Esophagus squamous epithelium (tissue), 5 donors: ENCODE data around the gene CDC42BPB. TPM values are rescaled to one million over a fixed set of nuclear protein-coding genes. Genes with fewer than 3 reads are reported as not detected.
A peak's percentile ranks its signal among the peaks of the same experiment; 100 is the strongest.

ENCODE experiments used
- DNase-seq: peaks from one replicate; lab custom pipeline; 2025; lab: John Stamatoyannopoulos, UW
- H3K27ac ChIP-seq, 4 donors: fragments of 200-600 bp; sonication (generic); one replicate each; pipeline ENCODE4 v1.5.1; 2016 to 2019; ENCODE audit warnings: mild to moderate bottlenecking in 1 of 4
- H3K27me3 ChIP-seq, 4 donors: fragments of 200-600 bp; sonication (generic); 1 replicate in 3 of 4; 2 replicates in 1 of 4; pipeline versions ENCODE4 v1.5.1 to v1.6.0; 2017 to 2021; ENCODE audit warnings: antibody characterized with exemption in 1 of 4
- H3K36me3 ChIP-seq, 3 donors: fragments of 200-600 bp; sonication (generic); one replicate each; pipeline ENCODE4 v1.5.1; 2016 to 2019
- H3K4me1 ChIP-seq, 3 donors: fragments of 200-600 bp; sonication (generic); one replicate each; pipeline ENCODE4 v1.5.1; 2017 to 2019
- H3K4me3 ChIP-seq, 4 donors: fragments of 200-600 bp; sonication (generic); 1 replicate in 3 of 4; 2 replicates in 1 of 4; pipeline ENCODE4 v1.5.1; 2016 to 2019; ENCODE audit warnings: mild to moderate bottlenecking in 2 of 4, moderate library complexity in 1 of 4
- H3K9me3 ChIP-seq, 3 donors: fragments of 200-600 bp; sonication (generic); one replicate each; pipeline ENCODE4 v1.5.1; 2016 to 2019
- CTCF ChIP-seq, 6 experiments: fragments of 450-650 bp in 4 of 6; fragments of 200-600 bp in 2 of 6; sonication (generic) in 2 of 6; IDR thresholded peaks; one replicate each; pipeline ENCODE4 v1.5.1; 2016 to 2019; ENCODE audit warnings: antibody characterized with exemption in 6 of 6, mild to moderate bottlenecking in 4 of 6, moderate library complexity in 4 of 6
- POLR2A ChIP-seq, 4 donors: fragments of 450-650 bp; IDR thresholded peaks; one replicate each; pipeline ENCODE4 v1.6.1; 2017; ENCODE audit warnings: antibody characterized with exemption in 4 of 4, mild to moderate bottlenecking in 4 of 4, moderate library complexity in 3 of 4
- WGBS, 2 donors: methylation state at CpG; one replicate each; pipeline ENCODE4 v1.1.5; 2018; 5-methylcytosine and 5-hydroxymethylcytosine counted together
- intact Hi-C: fragments of 100-400 bp; cut with DNase I; formaldehyde crosslinking; loops from one replicate; pipeline ENCODE4 v1.15.0; 2022
- total RNA-seq, 4 donors: library from RNA; depleted of rRNA; stranded (reverse); fragments of >200 nt; gene quantifications; one replicate each; pipeline ENCODE4 v1.1.0, GENCODE V29; 2016
- donor health status: DM: yes; HTN: yes; CAD: no.

CDC42BPB gene
- total RNA-seq, 4 donors from 2014 or later: 43.7 to 98.2 (median 81.2) TPM

GRCh38 chr14:103073367-103073875, 16.1 kb upstream of the CDC42BPB start:
- 20 to 85% methylated on average over 1 to 3 of the region's 14 CpGs for WGBS, 2 donors
- peaks cover 41 to 65% (median 52%) of the 10 kb centered on the region in 3 donors for H3K4me1 ChIP-seq
- intact Hi-C loops: no loop called here

DNA sequence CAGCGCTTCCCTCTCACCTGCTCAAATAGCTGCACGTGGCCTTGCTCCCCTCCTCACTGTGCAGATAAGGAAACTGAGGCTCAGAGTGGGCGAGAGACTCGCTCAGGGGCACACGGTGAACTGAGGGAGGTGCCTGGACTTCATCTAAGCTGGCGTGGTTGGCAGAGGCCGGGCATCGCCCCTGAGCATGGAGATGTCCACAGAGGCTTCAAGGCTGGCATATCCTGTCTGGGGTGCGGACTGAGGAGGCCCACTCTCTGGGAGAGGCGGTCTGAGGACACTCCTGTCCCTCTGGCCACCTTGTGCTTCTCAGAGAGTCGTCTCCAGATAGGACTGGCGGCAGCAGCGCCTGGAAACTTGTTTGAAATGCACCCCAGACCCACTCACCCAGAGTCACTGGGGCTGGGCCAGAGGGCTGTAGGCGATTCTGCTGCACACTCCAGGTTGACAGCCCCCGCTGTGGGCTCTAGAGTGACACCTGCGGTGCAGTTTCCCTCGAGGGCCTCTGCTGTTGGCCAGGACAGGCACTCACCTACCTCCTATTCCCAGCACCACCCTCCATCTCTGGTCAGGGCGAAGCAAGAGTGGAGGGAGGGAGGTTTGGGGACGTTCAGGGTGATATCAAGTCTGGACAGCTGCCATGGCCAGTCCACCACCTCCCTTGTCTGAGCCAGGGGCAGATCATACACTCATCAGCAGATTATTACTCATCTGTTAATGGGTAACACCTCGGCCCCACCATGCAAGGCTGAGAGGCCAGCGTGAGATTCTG, 15.4 kb upstream of the CDC42BPB start:
- Histone ChIP-seq H3K9me3 (no peaks in the 10 kb centered on the region), H3K4me3 (no peak overlapping the region), H3K27me3 (no peaks in the 10 kb centered on the region), H3K36me3 (no peaks in the 10 kb centered on the region), H3K27ac (peak overlapping the region in 3 of 4 donors; percentile 76 to 87 (median 82)), H3K4me1 (peaks cover 47 to 71% (median 58%) of the 10 kb centered on the region in 3 donors)
- WGBS, 2 donors: 70 to 77% methylated on average over 2 to 11 of the region's 21 CpGs
- intact Hi-C loops: no loop called here
- no peak for TF ChIP-seq CTCF (IDR thresholded peaks at IDR 0.05)
- TF ChIP-seq POLR2A (IDR thresholded peaks at IDR 0.05): no peak
- no peak for DNase-seq

More at GRCh38 chr14:103073367-103073875, 16.1 kb upstream of the CDC42BPB start:
- H3K9me3 ChIP-seq: no peaks in the 10 kb centered on the region
- no peak for TF ChIP-seq POLR2A (IDR thresholded peaks at IDR 0.05)
- no peak for TF ChIP-seq CTCF (IDR thresholded peaks at IDR 0.05)
- no peak overlapping the region for H3K4me3 ChIP-seq
- no peaks in the 10 kb centered on the region for H3K36me3 ChIP-seq
- no peak for DNase-seq
- no peaks in the 10 kb centered on the region for H3K27me3 ChIP-seq
- peak overlapping the region; percentile 11 to 87 (median 78) for H3K27ac ChIP-seq

- no peaks in the 10 kb centered on the region for H3K36me3 ChIP-seq
- no peaks in the 10 kb centered on the region for H3K27me3 ChIP-seq
- peak overlapping the region; percentile 76 to 87 (median 80) for H3K27ac ChIP-seq
- no peaks in the 10 kb centered on the region for H3K9me3 ChIP-seq
- TF ChIP-seq CTCF (IDR thresholded peaks at IDR 0.05): no peak
- intact Hi-C loops: no loop called here
- H3K4me1 ChIP-seq: peaks cover 52 to 82% (median 63%) of the 10 kb centered on the region in 3 donors
- no peak overlapping the region for H3K4me3 ChIP-seq
- WGBS, 2 donors: 49% methylated on average over 8 of the region's 32 CpGs; no CpG with 5 or more reads in 1 of the 2 donors
- DNase-seq: no peak
Measured at GRCh38 chr14:103071544-103072251, 14.3 kb upstream of the CDC42BPB start.

DNA sequence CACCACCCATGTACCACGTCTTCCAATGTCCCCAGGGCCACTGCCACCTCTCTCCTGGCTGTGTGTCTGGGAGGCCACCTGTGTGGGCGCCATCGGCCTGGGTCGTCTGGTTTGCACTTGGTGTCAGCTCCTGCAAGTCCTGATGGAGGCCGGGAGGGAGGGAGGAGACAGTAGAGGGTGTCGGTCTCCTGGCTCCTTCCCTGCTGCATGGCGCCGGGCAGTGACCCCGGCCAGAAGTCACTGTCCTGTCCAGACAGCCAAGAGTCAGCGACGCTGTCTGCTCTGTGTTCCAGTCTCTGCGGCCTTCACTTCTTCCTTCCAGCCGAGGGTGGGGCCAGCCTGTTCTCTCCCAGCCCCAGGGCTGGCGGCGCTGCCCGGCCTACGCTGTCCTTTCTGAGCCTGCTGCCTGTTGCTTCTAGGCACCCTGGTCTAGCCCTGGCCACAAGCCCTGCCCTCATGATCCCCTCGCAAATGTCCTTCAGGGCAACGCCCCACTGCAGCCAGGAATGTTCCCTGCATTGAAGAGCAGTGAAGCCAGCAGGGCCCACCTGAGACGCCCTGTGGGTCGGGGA, 13.7 kb upstream of the CDC42BPB start:
- TF ChIP-seq POLR2A (IDR thresholded peaks at IDR 0.05): no peak
- TF ChIP-seq CTCF (IDR thresholded peaks at IDR 0.05): no peak
- intact Hi-C loops: no loop called here
- H3K4me3 ChIP-seq: no peak overlapping the region

More for the DNA sequence above, 13.7 kb upstream of the CDC42BPB start:
- 79 to 84% methylated on average over 12 to 13 of the region's 21 CpGs for WGBS, 2 donors
- H3K36me3 ChIP-seq: no peaks in the 10 kb centered on the region
- H3K27me3 ChIP-seq: no peaks in the 10 kb centered on the region
- DNase-seq: no peak
- H3K27ac ChIP-seq: peak overlapping the region; percentile 76 to 87 (median 80)
- no peaks in the 10 kb centered on the region for H3K9me3 ChIP-seq
- peaks cover 58 to 85% (median 69%) of the 10 kb centered on the region in 3 donors for H3K4me1 ChIP-seq
